ENCODE measurements around the gene KIF26B.

- TF ChIP-seq POLR2A (IDR thresholded peaks at IDR 0.05; ENCODE audit: low read depth, low read length): no peak
- TF ChIP-seq POLR2AphosphoS5 (IDR thresholded peaks at IDR 0.05; ENCODE audit: low read depth, low read length): no peak
These were observed 30.0 kb downstream of the KIF26B start for GRCh38 chr1:245184779-245185178.
